ENCODE measurements around the gene PRR12.
A peak's percentile ranks its signal among the peaks of the same experiment; 100 is the strongest.

PRR12 gene

DNA sequence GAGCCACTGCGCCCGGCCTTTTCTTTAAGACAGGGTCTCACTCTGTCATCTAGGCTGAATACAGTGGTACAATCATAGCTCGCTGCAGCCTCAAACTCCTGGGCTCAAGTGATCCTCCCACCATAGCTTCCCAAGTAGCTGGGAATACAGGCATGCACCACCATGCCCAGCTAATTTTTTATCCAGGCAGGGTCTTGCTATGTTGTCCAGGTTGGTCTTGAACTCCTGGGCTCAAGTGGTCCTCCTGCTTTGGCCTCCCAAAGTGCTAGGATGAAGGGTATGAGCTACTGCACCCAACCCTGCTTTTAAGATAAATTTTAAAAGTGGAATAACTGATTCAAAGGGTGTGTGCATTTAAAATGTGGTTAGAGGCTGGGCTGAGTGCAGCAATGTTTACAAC lies 24.7 kb upstream of the PRR12 start:
- DNase-seq: no peak

DNA sequence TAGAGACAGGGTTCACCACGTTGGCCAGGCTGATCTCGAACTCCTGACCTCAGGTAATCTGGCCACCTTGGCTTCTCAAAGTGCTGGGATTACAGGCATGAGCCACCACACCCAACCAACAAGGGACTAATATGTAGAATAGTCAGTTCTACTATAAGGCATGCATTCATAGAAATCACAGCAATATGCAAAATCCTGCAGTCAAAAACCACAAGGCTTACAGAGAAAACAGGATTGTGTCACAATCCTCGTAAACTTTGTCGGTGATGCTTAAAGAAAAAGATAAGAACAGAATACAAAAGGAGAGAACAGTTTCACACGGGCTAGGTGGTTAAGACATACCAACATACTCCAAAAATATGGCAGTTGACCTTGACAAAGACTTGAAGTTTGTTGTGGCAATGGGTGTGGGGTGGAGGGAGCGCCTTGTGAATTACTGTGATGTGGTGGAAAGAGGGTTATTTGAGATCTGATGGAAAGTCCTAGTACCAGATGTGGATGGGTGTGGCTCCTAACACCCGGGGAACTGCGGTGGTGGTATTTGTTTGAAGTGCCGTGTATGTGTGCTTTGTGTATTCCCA lies 23.0 kb upstream of the PRR12 start:
- no peak for DNase-seq

- no peak for DNase-seq
Observed at GRCh38 chr19:49570138-49570856, 20.7 kb upstream of the PRR12 start.

DNA sequence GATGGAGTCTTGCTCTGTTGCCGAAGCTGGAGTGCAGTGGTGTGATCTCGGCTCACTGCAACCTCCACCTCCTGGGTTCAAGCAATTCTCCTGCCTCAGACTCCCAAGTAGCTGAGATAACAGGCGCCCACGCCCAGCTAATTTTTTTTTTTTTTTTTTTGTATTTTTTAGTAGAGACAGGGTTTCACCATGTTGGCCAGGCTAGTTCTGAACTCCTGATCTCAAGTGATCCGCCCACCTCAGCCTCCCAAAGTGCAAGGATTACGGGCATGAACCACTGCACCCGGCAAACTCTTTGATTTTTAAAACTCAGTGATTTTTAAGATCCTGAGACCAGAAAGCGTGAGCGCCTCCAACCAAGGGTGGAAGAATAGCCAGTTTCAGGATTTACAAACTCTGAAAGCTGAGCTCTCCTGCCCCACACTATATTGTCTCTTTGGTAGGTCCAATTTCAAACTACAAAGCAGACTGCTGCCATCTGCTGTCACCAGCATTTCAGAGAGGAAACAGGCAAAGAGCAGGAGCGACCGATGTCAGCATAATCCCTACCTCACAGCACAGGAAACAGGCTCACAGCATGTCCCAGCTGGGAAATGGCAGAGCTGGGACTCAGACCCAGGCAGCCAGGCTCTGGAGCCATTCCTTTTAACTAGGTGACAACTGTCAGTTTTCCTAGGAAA lies 19.8 kb upstream of the PRR12 start:
- DNase-seq: no peak

DNA sequence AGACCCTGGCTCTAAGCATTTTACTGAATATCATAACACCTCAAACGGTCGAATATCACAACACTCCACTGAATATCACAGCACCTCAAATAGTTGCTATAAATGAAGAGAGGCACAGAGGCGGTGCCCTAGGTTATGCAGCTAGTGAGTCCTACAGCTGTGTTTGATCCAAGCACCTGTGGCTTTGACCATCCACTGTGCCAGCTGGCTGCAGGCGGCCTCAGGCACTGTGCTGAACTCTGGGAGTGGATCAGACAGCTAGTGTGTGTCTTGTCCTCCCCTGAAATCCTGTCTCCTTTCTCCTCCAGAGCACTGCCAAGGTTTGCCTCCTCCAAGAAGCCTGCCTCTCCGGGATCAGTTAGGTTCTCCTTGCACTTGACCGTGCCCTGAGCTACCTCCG lies 18.0 kb upstream of the PRR12 start:
- DNase-seq: no peak

DNA sequence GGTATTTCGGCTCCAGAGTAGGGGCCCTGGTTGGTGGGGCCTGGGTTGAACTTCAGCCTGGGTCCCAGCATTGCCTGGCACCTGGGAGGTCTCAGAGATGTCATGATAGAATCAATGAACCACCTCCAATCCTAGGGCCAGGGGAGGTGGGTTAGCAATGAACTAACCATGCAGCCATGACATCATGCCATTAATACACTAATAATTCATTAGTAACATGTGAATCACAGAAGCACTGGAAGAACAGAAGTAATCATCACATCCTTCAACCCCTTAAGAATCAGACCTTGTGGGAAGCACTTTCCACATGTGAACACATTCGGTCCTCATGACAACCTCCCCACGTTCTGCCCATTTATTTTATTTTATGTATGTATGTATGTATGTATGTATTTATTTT lies 17.6 kb upstream of the PRR12 start:
- DNase-seq: no peak

DNA sequence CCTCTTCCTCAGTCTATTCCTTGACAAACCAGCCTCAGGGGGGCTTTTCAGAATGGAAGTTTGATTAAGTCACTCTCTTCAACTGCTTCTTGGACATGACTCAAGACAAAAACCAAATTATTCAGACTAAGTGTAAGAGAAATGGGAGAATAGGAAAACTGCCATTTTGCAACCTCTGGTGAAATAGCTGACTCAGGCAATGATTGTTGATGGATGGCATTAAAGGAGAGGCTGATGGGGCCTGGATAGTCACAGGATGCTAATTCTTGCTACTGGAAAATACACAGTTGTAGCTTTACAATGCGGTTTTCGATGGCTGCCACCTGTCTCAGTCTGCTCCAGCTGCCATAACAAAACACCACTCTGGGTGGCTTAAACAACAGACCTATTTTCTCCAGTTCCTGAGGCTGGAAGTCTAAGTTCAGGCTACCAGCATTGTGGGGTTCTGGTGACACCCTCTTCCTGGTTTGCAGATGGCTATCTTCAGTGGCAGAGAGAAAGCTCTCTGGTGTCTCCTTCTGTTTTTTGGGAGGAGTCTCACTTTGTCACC lies 16.7 kb upstream of the PRR12 start:
- DNase-seq: no peak

- no peak for DNase-seq
Observed at GRCh38 chr19:49579193-49579592, 11.8 kb upstream of the PRR12 start.

GRCh38 chr19:49579947-49580263 lies 11.1 kb upstream of the PRR12 start:
- no peak for DNase-seq

GRCh38 chr19:49580264-49581006 lies 10.5 kb upstream of the PRR12 start, which contains the start of gene NOSIP:
Gene NOSIP (minus strand): TSS chr19:49580556. CDS start chr19:49560691, 19,865 bp downstream.
- DNase-seq: peak; percentile 86

- DNase-seq: no peak
Observed at GRCh38 chr19:49581007-49581508, 9.9 kb upstream of the PRR12 start, which contains the start of gene PRRG2. Gene PRRG2 (plus strand): TSS chr19:49581316. CDS start chr19:49583220, 1,904 bp downstream.

GRCh38 chr19:49583239-49583638 lies 7.7 kb upstream of the PRR12 start:
- no peak for DNase-seq

DNA sequence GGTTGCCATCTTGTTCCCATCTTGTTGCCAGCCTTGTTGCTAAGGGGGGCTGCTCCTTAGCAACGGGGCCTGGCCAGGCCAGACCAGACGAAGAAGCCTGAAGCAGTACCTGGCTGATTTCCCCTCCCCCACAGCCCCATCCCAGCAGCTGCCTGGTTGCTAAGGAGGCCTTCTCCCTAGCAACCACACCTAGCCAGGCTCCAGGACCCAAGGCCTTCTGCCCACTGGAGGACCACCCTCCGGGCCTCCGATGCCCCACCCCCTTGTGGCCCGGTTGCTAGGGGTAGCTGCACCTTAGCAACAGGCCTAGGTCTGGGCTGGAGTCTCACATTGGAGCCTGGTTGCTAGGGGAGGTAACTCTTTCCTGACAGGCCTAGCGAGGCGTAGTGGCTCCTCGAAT lies 6.0 kb upstream of the PRR12 start:
- DNase-seq: no peak

- no peak for DNase-seq
Observed at GRCh38 chr19:49587227-49587626, 3.8 kb upstream of the PRR12 start.

DNA sequence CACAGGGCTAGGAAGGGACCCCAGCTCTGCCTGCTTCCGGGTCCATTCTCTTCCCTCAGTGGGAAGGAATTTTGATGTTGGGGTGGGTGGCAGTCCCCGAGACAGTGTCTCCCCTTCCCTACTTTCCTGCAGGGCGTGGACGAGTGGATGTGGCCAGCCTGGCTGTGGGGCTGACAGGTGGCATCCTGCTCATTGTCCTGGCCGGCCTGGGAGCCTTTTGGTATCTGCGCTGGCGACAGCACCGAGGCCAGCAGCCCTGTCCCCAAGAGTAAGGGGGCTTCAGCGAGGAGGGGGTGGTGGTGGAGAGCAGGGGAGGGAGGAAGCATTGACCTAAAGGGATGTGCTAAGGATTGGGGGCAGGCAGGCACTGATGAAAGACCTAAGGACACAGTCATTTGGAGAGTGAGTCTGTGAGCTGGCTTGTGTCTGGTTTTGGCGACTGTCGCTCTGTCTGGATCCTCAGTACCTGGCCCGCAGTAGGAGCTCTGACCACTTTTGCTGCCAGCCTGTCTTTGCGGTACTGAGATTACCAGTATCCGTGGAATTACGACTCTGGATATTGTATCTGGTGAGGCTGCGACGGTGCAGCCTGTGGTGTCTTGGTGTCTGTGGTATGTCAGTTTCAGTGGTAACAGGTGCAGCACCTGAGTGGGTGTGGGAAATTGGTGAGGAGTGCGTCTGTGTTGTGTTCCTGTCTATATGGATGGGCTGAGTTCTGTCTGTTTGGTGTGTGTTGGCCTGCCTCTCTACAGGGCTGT lies 2.4 kb upstream of the PRR12 start:
- no peak for DNase-seq

DNA sequence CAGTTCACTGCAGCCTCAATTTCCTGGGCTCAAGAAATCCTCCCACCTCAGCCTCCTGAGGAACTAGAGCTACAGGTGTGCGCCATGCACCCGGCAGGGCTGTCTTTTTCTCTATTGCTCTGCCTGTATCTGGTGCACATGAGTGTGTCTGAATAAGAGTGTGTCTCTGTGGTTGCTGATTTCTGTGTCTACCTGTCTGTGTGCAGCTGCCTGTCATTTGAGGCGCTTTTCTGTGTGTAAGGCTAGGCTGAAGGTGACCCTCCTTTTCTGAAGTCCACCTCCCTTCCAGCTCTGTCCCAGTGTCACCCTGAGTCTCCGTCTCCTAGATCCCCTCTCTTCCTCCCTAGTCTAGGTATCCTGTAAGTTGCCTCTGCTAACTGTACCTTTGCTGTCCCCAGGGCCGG lies 1.5 kb upstream of the PRR12 start:
- DNase-seq: no peak

DNA sequence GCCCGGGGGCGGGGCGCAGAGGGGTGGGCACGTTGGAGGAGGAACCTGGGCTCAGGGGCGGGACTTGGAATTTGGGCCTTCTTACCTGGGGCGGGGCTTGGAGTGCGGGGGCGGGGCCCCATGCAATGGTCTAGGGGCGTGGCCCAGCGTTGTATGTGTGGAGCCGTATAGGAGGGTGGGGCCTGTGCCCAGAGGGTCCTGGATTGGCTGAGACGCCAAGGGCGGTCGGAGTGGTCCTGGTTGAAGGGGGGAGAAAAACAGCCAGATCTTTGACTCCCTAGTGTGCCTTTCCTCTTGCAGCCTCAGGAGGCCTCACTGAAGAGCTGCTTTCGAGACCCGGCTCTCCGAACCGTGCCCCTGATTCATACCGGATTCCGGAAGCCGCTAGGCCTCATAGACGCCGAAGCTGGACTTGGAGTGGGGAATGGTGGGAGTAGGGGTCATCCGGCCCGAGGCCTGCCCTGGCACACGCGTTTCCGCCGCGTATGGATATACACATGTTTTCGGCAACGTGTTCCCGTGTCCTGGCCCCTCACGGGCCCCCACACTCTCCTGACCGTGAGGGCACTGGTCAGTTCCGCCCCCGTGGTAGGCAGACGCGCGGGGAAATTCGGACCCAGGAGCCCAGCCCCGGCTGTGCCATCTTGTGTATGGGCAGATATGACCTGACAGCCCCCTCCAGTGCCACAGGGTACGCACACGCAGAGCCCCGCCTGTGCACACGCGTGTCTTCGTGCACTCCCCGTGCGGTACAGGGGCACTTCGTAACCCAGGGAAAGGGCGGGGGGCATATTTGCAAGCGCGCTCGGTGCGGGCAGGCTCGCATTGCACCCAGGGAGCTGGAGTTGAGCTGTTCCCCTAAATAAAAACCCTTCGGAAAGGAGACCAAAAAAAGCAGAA lies 661 bp upstream of the PRR12 start:
- DNase-seq: peak; percentile 93

GRCh38 chr19:49591731-49592485 lies 926 bp downstream of the PRR12 start:
- DNase-seq: no peak

DNA sequence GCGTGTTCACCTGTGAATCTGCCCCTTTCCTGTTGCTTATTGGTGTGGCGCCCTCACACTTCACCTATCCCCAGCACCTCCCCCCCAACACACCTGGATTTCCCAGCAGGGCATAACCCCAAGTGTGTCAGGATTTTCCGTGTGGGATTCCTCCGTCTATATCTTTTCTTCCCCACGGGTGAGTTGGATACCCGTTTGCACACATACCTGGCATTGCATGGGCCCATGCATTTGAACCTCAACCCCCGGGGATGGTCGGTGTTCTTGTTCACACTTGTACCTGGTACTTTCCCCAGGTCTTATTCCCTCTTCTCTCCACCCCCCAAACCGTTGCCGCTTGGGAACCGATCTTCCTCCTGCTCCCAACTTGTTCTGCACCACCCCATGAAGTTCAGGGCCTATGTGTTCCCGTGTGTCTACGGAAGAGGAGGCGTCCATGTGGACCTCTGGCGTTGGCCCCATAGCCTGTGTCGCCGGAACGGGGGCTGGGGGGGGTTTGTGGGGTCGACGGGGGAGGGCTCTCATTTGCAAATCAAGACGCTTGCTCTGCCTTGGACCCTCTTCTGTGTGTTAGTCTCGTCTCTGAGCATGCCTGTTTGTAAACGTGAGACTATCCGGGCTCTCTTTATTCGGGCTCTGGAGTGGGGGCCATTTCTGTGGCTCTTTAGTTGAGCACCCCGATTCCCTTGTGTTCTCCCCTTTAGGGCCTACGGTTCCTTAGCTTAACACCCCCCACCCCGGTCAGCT lies 1.7 kb downstream of the PRR12 start:
- no peak for DNase-seq

All from NCI-H187 treated with DMSO at 0.1 percent for 48 hours (cell line).